Astrocyte of the cerebellum (primary cell): ENCODE data around the gene KIF1A.

ENCODE experiments used
- DNase-seq: peaks from one replicate; pipeline ENCODE4 v3.0.0-alpha.2; 2011; ENCODE audit warnings: low read depth
- H3K4me3 ChIP-seq: 2 replicates; pipeline ENCODE4 v1.5.1; 2011; ENCODE audit warnings: mild to moderate bottlenecking, low read depth, low read length, moderate library complexity
- in situ Hi-C: cut with HindIII; loops from 2 replicates; pipeline ENCODE4 v1.10.0; 2017; ENCODE audit warnings: low sequenced_read_pairs
- TF ChIP-seq, protein P1 (sequence below): IDR thresholded peaks from 2 replicates; pipeline ENCODE4 v1.5.1; 2012; ENCODE audit warnings: low read length, low read depth, moderate library complexity, mild to moderate bottlenecking; ENCODE audit errors: missing control alignments

Gene KIF1A

GRCh38 chr2:240713928-240714746 is 105.9 kb downstream of the KIF1A start:
- TF ChIP-seq, protein P1, sequence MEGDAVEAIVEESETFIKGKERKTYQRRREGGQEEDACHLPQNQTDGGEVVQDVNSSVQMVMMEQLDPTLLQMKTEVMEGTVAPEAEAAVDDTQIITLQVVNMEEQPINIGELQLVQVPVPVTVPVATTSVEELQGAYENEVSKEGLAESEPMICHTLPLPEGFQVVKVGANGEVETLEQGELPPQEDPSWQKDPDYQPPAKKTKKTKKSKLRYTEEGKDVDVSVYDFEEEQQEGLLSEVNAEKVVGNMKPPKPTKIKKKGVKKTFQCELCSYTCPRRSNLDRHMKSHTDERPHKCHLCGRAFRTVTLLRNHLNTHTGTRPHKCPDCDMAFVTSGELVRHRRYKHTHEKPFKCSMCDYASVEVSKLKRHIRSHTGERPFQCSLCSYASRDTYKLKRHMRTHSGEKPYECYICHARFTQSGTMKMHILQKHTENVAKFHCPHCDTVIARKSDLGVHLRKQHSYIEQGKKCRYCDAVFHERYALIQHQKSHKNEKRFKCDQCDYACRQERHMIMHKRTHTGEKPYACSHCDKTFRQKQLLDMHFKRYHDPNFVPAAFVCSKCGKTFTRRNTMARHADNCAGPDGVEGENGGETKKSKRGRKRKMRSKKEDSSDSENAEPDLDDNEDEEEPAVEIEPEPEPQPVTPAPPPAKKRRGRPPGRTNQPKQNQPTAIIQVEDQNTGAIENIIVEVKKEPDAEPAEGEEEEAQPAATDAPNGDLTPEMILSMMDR: no peak
- H3K4me3 ChIP-seq: no peak overlapping the region
- no peak for DNase-seq
- in situ Hi-C loops: no loop called here

GRCh38 chr2:240713071-240713927 is 106.7 kb downstream of the KIF1A start:
- no peak overlapping the region for H3K4me3 ChIP-seq
- in situ Hi-C loops: no loop called here
- no peak for DNase-seq
- TF ChIP-seq, protein P1: no peak

GRCh38 chr2:240712121-240712520 is 107.9 kb downstream of the KIF1A start:
- TF ChIP-seq, protein P1: no peak
- no peak for DNase-seq
- H3K4me3 ChIP-seq: no peak overlapping the region
- in situ Hi-C loops: no loop called here

DNA sequence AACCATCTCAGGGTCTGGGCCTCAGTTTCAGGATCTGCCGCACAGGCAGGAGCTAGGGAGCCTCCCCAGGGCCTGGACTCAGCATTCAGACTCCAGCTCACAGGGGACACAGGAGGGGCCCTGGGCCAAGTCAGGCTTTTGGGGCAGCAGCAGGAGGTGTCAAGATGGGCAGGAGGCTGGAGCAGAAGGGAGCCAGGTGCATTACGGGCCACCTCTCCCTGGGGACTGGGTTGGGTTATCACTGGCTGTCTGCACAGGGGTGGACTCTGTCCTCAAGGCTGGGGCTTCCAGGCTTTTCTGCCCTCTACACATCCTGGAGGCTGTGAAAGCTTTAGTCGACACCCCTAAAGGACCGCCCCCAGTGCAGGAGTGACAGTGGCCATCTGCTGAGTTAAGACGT is 108.3 kb downstream of the KIF1A start:
- no peak overlapping the region for H3K4me3 ChIP-seq
- TF ChIP-seq, protein P1: no peak
- DNase-seq: no peak
- in situ Hi-C loops: no loop called here

GRCh38 chr2:240711296-240711695 is 108.7 kb downstream of the KIF1A start:
- TF ChIP-seq, protein P1: no peak
- no peak for DNase-seq
- H3K4me3 ChIP-seq: no peak overlapping the region
- in situ Hi-C loops: no loop called here

GRCh38 chr2:240708457-240708856 is 111.6 kb downstream of the KIF1A start:
- no peak overlapping the region for H3K4me3 ChIP-seq
- in situ Hi-C loops: no loop called here
- DNase-seq: no peak
- TF ChIP-seq, protein P1: no peak
